ENCODE measurements around the gene PRDM1.

Gene PRDM1

DNA sequence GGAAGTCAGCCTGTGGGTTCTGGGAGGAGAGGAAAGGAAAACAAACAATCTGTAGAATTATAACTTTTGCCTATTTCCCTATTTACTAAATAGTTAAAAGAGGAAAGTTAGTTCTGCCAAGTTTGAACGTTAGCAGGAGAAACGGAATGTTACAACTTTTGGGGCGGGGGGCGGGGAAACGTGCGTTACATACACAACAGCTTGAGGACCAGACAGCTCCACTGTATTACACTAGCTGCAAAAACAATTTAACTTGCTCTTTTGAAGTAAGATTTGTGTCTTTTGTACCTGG lies 498 bp upstream of the PRDM1 start:
- no peak overlapping the region for H3K27ac ChIP-seq (ENCODE audit: low read length)
- no peaks in the 10 kb centered on the region for H3K9me3 ChIP-seq (ENCODE audit: control insufficient read depth, low read depth, low read length)
- peak overlapping the region; percentile 37 for H3K9ac ChIP-seq (ENCODE audit: low read length)
- peaks cover 35% of the 10 kb centered on the region for H3K27me3 ChIP-seq (ENCODE audit: control insufficient read depth, insufficient read depth, low read length)
- H3K36me3 ChIP-seq (ENCODE audit: control insufficient read depth, low read depth, low read length), result no peaks in the 10 kb centered on the region
- peaks cover 34% of the 10 kb centered on the region for H3K4me1 ChIP-seq (ENCODE audit: control insufficient read depth, low read depth, low read length)
- peak overlapping the region; percentile 87 for H3K4me3 ChIP-seq (ENCODE audit: low read length)

DNA sequence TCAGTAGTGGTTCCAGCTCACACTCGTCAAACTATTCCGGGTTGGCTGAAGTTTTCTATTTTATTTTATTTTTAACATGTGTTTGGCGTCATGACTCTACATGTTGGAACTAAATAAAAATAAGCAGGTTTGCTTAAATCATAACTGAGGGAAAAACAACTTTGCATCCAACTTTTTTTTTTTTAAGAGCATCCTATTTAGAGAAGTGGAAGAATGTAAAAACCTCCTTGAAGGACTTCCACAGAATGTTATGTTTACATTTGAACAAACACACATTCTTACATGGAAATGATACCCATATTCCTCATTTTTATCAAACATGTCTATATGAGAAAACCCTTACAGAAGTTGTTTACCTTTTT lies 659 bp downstream of the PRDM1 start:
- no peaks in the 10 kb centered on the region for H3K9me3 ChIP-seq (ENCODE audit: control insufficient read depth, low read depth, low read length)
- peak overlapping the region; percentile 87 for H3K4me3 ChIP-seq (ENCODE audit: low read length)
- no peaks in the 10 kb centered on the region for H3K36me3 ChIP-seq (ENCODE audit: control insufficient read depth, low read depth, low read length)
- peaks cover 34% of the 10 kb centered on the region for H3K4me1 ChIP-seq (ENCODE audit: control insufficient read depth, low read depth, low read length)
- H3K27ac ChIP-seq (ENCODE audit: low read length), result no peak overlapping the region
- peaks cover 35% of the 10 kb centered on the region for H3K27me3 ChIP-seq (ENCODE audit: control insufficient read depth, insufficient read depth, low read length)
- H3K9ac ChIP-seq (ENCODE audit: low read length), result no peak overlapping the region

DNA sequence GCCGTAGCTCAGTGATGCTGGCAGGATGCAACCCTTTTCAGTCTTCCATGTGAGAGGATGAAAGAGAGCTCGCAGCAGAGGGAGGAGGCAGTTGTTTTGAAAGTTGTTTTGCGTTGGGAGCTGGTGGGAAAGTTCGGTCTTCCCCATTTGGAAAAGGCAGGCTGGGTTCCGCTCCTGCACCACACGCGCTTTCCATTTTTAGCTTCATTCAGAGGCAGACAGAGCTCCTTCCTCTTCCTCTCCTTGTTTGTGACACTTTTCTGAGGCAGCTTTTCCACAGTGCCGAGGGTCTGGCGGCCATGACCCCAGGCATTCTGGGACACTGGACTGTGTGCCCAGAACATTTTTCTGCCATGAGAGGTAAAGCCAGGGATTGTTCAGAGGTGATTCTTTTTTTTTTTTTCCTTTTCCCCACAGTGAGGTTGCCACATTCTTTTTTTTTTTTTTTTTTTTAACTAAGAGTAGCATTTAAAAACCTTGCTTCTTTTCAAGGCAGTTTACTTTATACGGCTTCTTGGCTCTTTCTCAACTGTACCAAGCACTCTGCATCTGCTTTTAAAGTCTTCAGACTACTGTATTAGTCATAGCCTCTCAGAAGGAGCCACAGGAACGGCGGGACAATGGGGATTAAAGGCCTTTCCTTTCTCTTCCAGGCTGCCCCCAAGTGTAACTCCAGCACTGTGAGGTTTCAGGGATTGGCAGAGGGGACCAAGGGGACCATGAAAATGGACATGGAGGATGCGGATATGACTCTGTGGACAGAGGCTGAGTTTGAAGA lies 1.6 kb downstream of the PRDM1 start:
- Histone ChIP-seq H3K4me3 (ENCODE audit: low read length) (peak overlapping the region; percentile 44), H3K27ac (ENCODE audit: low read length) (no peak overlapping the region), H3K9ac (ENCODE audit: low read length) (no peak overlapping the region), H3K9me3 (ENCODE audit: control insufficient read depth, low read depth, low read length) (no peaks in the 10 kb centered on the region), H3K27me3 (ENCODE audit: control insufficient read depth, insufficient read depth, low read length) (peaks cover 35% of the 10 kb centered on the region), H3K4me1 (ENCODE audit: control insufficient read depth, low read depth, low read length) (peaks cover 34% of the 10 kb centered on the region), H3K36me3 (ENCODE audit: control insufficient read depth, low read depth, low read length) (no peaks in the 10 kb centered on the region)

DNA sequence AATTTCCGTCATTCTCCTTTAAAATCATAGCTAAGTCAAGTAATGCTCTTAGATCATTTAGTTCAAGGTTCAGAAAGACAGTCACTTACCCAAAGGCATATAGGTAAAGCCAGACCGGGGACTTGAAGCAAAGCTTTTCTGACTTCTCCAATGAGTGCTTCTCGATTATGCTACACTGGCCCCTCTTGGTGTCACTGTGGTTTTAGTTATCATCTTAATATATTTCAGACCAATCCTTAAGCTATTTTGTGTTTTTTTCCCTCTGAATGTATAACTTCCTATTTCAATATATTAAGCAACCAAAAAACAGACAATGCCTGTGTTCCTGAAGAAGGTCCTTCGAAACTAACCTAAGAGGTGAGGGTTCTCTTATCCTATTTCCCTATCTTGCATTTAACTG lies 3.9 kb downstream of the PRDM1 start:
- H3K36me3 ChIP-seq (ENCODE audit: control insufficient read depth, low read depth, low read length), result no peaks in the 10 kb centered on the region
- H3K4me1 ChIP-seq (ENCODE audit: control insufficient read depth, low read depth, low read length), result peaks cover 26% of the 10 kb centered on the region
- H3K4me3 ChIP-seq (ENCODE audit: low read length), result no peak overlapping the region
- H3K27me3 ChIP-seq (ENCODE audit: control insufficient read depth, insufficient read depth, low read length), result peaks cover 32% of the 10 kb centered on the region
- H3K27ac ChIP-seq (ENCODE audit: low read length), result no peak overlapping the region
- no peaks in the 10 kb centered on the region for H3K9me3 ChIP-seq (ENCODE audit: control insufficient read depth, low read depth, low read length)
- no peak overlapping the region for H3K9ac ChIP-seq (ENCODE audit: low read length)

DNA sequence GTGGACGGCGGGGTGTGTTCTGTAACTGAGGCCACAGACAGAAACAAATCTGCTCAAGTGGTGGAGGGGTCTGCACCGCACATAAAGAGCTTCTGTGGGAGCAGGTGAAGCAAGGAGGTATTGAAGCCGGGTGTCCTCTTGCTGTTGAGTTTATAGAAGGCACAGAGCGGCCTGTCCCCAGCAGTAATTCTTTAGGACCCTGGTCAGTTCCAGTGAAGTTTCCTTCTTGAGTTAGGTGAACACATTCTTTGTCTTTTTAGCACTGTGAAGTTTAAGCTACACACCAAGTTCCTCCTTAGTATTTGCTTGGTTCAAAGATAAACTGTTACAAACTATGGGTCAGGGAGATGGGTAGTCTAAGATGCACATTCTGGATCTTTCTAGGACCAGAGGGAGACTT lies 6.1 kb downstream of the PRDM1 start:
- Histone ChIP-seq H3K9me3 (ENCODE audit: control insufficient read depth, low read depth, low read length) (no peaks in the 10 kb centered on the region), H3K4me3 (ENCODE audit: low read length) (no peak overlapping the region), H3K4me1 (ENCODE audit: control insufficient read depth, low read depth, low read length) (peaks cover 16% of the 10 kb centered on the region), H3K27ac (ENCODE audit: low read length) (no peak overlapping the region), H3K9ac (ENCODE audit: low read length) (no peak overlapping the region), H3K27me3 (ENCODE audit: control insufficient read depth, insufficient read depth, low read length) (peaks cover 21% of the 10 kb centered on the region), H3K36me3 (ENCODE audit: control insufficient read depth, low read depth, low read length) (no peaks in the 10 kb centered on the region)

DNA sequence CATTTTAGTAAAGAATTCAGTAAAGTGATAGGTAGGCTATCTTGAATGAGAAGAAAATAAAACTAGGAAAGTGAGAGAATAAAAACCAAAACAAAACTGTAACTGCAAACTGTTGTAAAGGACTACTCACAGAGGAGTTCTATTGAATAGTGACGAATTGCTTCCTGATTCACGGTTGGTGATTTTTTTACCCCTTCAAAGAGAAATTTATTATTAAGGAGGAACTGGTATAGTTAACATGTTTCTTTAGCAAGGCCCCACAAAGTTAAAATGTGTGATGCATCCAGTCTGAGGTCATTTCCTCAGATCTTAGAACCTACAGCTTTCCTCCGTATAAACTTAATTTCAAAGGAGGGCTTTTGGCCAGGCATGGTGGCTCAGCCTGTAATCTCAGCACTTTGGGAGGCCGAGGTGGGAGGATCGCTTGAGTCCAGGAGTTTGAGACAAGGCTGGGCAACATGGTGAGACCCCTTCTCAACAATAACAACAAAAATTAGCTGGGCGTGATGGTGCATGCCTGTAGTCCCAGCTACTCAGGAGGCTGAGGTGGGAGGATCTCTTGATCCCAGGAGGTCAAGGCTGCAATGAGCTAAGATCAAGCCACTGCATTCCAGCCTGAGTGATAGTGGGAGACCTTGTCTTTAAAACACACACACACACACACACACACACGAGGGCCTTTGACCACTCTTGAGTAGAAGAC lies 8.3 kb downstream of the PRDM1 start:
- H3K27ac ChIP-seq (ENCODE audit: low read length), result no peak overlapping the region
- H3K36me3 ChIP-seq (ENCODE audit: control insufficient read depth, low read depth, low read length), result no peaks in the 10 kb centered on the region
- no peaks in the 10 kb centered on the region for H3K9me3 ChIP-seq (ENCODE audit: control insufficient read depth, low read depth, low read length)
- peaks cover 32% of the 10 kb centered on the region for H3K27me3 ChIP-seq (ENCODE audit: control insufficient read depth, insufficient read depth, low read length)
- H3K4me3 ChIP-seq (ENCODE audit: low read length), result no peak overlapping the region
- H3K4me1 ChIP-seq (ENCODE audit: control insufficient read depth, low read depth, low read length), result peaks cover 26% of the 10 kb centered on the region
- H3K9ac ChIP-seq (ENCODE audit: low read length), result no peak overlapping the region

DNA sequence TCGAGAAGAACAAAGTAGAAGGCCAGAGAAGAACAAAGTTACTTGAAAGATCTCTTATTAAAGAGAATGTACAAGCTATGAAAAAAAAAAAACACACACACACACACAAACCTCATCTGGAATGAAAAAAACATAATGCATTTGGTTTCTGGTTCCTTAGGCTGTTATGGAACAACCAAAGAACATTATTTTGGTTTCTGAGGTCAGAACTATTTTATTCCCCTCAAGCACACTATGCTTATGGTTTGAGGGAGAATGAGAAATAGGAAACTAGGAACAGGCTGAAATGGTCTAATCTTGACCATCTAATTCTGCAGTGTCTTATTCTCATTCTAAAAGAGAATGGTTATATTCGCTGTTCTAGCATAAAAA lies 8.8 kb downstream of the PRDM1 start:
- no peak overlapping the region for H3K9ac ChIP-seq (ENCODE audit: low read length)
- no peak overlapping the region for H3K4me3 ChIP-seq (ENCODE audit: low read length)
- H3K27me3 ChIP-seq (ENCODE audit: control insufficient read depth, insufficient read depth, low read length), result peaks cover 37% of the 10 kb centered on the region
- H3K36me3 ChIP-seq (ENCODE audit: control insufficient read depth, low read depth, low read length), result no peaks in the 10 kb centered on the region
- no peak overlapping the region for H3K27ac ChIP-seq (ENCODE audit: low read length)
- peaks cover 27% of the 10 kb centered on the region for H3K4me1 ChIP-seq (ENCODE audit: control insufficient read depth, low read depth, low read length)
- no peaks in the 10 kb centered on the region for H3K9me3 ChIP-seq (ENCODE audit: control insufficient read depth, low read depth, low read length)

DNA sequence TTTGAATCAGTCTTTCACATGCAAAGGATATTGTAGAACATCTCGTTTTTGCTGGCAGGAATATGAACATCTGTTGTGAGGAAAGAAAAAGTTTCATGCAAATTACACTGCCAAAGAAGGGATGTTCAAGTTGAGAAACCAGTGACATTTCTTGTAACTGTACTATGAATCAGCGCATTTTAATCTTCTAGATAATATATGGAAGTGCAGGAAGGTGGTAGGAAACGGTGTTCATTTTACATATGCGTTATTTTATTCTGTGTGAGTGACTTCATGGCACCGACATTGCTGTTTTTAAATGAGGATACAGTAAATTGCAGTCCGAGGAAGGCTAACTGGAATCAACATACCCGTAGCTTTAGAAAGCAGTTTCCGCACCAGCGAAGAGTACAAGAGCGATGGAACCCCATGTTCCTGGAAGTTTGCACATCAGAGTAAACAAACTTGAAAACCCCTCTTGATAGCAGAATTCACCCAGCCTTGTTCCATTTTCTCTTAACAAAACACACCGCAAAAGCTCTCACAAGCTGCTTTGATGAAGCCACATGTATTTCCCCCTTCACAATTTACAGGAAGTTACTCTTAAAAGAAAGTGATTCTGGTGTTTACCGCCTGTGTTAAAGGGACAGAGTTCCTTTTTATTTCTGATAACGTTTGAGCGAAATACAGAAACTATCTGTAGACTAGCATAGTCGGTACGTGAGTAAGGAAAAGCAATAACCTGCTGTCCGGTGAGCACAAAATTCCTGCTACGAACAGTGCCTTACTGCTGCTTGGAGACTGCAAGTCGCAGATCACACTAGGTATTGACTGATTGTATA lies 11.5 kb downstream of the PRDM1 start:
- H3K27ac ChIP-seq (ENCODE audit: low read length), result no peak overlapping the region
- no peaks in the 10 kb centered on the region for H3K36me3 ChIP-seq (ENCODE audit: control insufficient read depth, low read depth, low read length)
- peak overlapping the region; percentile 14 for H3K9ac ChIP-seq (ENCODE audit: low read length)
- H3K4me1 ChIP-seq (ENCODE audit: control insufficient read depth, low read depth, low read length), result peaks cover 27% of the 10 kb centered on the region
- H3K4me3 ChIP-seq (ENCODE audit: low read length), result peak overlapping the region; percentile 64
- H3K9me3 ChIP-seq (ENCODE audit: control insufficient read depth, low read depth, low read length), result no peaks in the 10 kb centered on the region
- H3K27me3 ChIP-seq (ENCODE audit: control insufficient read depth, insufficient read depth, low read length), result peaks cover 49% of the 10 kb centered on the region

DNA sequence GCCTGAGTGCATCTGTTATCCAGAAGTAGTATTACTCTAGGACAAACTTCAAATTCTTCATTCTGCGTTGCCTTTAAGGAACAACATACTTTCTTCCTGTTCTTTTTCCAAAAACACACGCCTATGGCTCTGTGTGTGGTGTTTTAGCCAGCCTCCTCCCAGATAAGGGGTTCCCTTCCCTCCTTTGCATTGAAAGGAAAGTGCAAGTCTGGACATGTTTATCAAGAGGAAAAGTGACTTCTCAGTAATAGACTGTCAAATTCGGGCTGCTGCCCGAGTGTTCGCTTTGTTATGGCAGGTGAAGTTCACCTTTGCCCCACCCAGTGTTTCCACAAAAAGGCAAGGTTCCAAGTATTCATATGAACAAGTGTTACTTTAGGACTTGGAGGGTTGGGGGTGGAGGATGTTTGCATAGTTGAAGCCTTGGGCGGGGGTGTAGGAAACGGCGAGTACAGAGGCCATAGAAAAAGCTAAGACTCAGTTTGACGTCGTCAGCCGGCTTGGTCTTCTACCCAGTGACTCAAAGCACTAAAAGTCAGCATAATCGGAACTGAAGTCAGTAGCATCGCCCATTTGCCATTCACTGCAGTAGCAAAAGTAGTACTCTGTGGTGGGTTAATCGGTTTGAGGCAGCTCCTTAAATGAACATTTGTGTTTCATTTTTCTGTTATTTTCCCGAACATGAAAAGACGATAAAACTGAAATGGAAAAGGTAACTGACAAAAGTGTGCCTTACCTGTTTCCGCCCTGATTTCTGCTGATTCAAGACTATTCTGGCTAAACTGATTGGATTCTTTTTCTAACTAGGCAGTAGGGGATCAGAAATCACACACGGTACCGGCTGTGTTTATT lies 12.5 kb downstream of the PRDM1 start:
- no peak overlapping the region for H3K27ac ChIP-seq (ENCODE audit: low read length)
- H3K9me3 ChIP-seq (ENCODE audit: control insufficient read depth, low read depth, low read length), result no peaks in the 10 kb centered on the region
- peak overlapping the region; percentile 64 for H3K4me3 ChIP-seq (ENCODE audit: low read length)
- peaks cover 49% of the 10 kb centered on the region for H3K27me3 ChIP-seq (ENCODE audit: control insufficient read depth, insufficient read depth, low read length)
- no peak overlapping the region for H3K9ac ChIP-seq (ENCODE audit: low read length)
- peaks cover 27% of the 10 kb centered on the region for H3K4me1 ChIP-seq (ENCODE audit: control insufficient read depth, low read depth, low read length)
- H3K36me3 ChIP-seq (ENCODE audit: control insufficient read depth, low read depth, low read length), result no peaks in the 10 kb centered on the region

DNA sequence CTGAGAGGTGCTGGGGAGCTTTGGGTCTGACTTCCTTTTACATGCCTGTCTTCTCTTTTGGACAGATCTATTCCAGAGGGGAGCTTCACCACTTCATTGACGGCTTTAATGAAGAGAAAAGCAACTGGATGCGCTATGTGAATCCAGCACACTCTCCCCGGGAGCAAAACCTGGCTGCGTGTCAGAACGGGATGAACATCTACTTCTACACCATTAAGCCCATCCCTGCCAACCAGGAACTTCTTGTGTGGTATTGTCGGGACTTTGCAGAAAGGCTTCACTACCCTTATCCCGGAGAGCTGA lies 13.1 kb downstream of the PRDM1 start:
- no peaks in the 10 kb centered on the region for H3K9me3 ChIP-seq (ENCODE audit: control insufficient read depth, low read depth, low read length)
- H3K27ac ChIP-seq (ENCODE audit: low read length), result no peak overlapping the region
- no peaks in the 10 kb centered on the region for H3K36me3 ChIP-seq (ENCODE audit: control insufficient read depth, low read depth, low read length)
- peak overlapping the region; percentile 64 for H3K4me3 ChIP-seq (ENCODE audit: low read length)
- peaks cover 49% of the 10 kb centered on the region for H3K27me3 ChIP-seq (ENCODE audit: control insufficient read depth, insufficient read depth, low read length)
- H3K9ac ChIP-seq (ENCODE audit: low read length), result no peak overlapping the region
- peaks cover 27% of the 10 kb centered on the region for H3K4me1 ChIP-seq (ENCODE audit: control insufficient read depth, low read depth, low read length)

DNA sequence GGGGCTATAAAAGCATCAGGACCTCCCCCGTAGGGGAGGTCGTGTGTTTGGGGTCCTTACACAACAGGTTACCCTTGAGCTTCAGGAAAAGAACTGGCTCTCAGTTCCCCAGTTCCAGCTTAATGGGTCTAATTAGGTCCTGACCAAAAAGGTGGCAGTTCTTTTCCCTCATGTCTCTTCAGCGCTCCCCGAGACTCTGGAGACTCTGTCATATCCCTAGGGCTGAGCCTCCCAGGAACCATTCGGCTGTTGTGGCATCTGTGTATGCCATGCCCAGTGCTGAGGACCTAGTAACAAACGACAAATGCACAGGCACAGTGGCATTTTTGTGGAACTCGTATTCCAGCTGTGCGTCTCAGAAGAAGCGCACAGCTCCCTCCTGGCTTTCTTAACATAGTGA lies 14.6 kb downstream of the PRDM1 start:
- Histone ChIP-seq H3K9me3 (ENCODE audit: control insufficient read depth, low read depth, low read length) (no peaks in the 10 kb centered on the region), H3K27me3 (ENCODE audit: control insufficient read depth, insufficient read depth, low read length) (peaks cover 49% of the 10 kb centered on the region), H3K27ac (ENCODE audit: low read length) (no peak overlapping the region), H3K4me3 (ENCODE audit: low read length) (no peak overlapping the region), H3K9ac (ENCODE audit: low read length) (no peak overlapping the region), H3K36me3 (ENCODE audit: control insufficient read depth, low read depth, low read length) (no peaks in the 10 kb centered on the region), H3K4me1 (ENCODE audit: control insufficient read depth, low read depth, low read length) (peaks cover 25% of the 10 kb centered on the region)

All from iPS-18a (cell line).